A549 (cell line): Measurements from ENCODE around the gene C11orf71. TPM values are rescaled to one million over a fixed set of nuclear protein-coding genes. Genes with fewer than 3 reads are reported as not detected.

Source experiments
- ATAC-seq, 2 experiments: fragments of 200-7000 bp in 1 of 2; fragments of >200 bp in 1 of 2; cut with Nextera tagmentation in 1 of 2; cut with Tn5 transposase in 1 of 2; 3 replicates each; pipeline versions ENCODE4 v1.8.0 to v1.9.1; 2018 to 2020; ENCODE audit warnings: mild to moderate bottlenecking in 1 of 2, moderate library complexity in 1 of 2
- CTCF ChIA-PET: fragments of 300-600 bp; sonication (Branson Sonifier 250); formaldehyde crosslinking; extraction: SDS; loops from one replicate; lab custom pipeline; 2021; ENCODE audit warnings: antibody characterized with exemption, inconsistent platforms; lab: Yijun Ruan, JAX
- POLR2A ChIA-PET: fragments of 350-600 bp; formaldehyde crosslinking; extraction: SDS; loops from one replicate; lab custom pipeline; 2021; ENCODE audit warnings: antibody characterized with exemption, inconsistent platforms; lab: Yijun Ruan, JAX
- DNase-seq, 2 experiments: peaks; one replicate each; pipeline versions ENCODE4 v3.0.0 to v3.0.0-alpha.2; 2011 to 2016; ENCODE audit warnings: low read depth in 1 of 2, low spot score in 1 of 2
- FAIRE-seq: peaks from 2 replicates; lab custom pipeline; 2011; peaks lifted over from hg19 to GRCh38; lab: Jason Lieb, UNC
- H3K27ac ChIP-seq, 2 experiments: fragments of >200 bp; sonication (Bioruptor Twin); formaldehyde crosslinking; 3 replicates each; pipeline ENCODE4 v1.5.1; 2016 to 2017
- H3K4me1 ChIP-seq: fragments of >200 bp; sonication (Bioruptor Twin); formaldehyde crosslinking; 3 replicates; pipeline ENCODE4 v1.6.1; 2016
- H3K4me2 ChIP-seq: fragments of >200 bp; sonication (Bioruptor Twin); formaldehyde crosslinking; 3 replicates; pipeline ENCODE4 v1.6.1; 2016
- H3K4me3 ChIP-seq: fragments of >200 bp; sonication (Bioruptor Twin); formaldehyde crosslinking; 3 replicates; pipeline ENCODE4 v1.5.1; 2016
- H3K9me3 ChIP-seq: fragments of >200 bp; sonication (Bioruptor Twin); formaldehyde crosslinking; 3 replicates; pipeline ENCODE4 v1.6.1; 2016
- ATOH8 ChIP-seq: fragments of 250-450 bp; sonication (Bioruptor Pico); IDR thresholded peaks from 2 replicates; pipeline ENCODE4 v1.5.0; 2020; ENCODE audit warnings: low read depth, mild to moderate bottlenecking, moderate library complexity
- CBX2 ChIP-seq: fragments of 200-600 bp; sonication (generic); IDR thresholded peaks from 2 replicates; pipeline ENCODE4 v1.6.1; 2016; ENCODE audit warnings: low read depth, mild to moderate bottlenecking, borderline replicate concordance
- EHF ChIP-seq: fragments of 250-450 bp; sonication (Bioruptor Pico); IDR thresholded peaks from 2 replicates; pipeline ENCODE4 v1.5.0; 2020; ENCODE audit warnings: mild to moderate bottlenecking
- ELK1 ChIP-seq: fragments of 150-350 bp; IDR thresholded peaks from 2 replicates; pipeline ENCODE4 v1.6.1; 2014; ENCODE audit warnings: low read depth, mild to moderate bottlenecking, low read length
- EP300 ChIP-seq, 2 experiments: fragments of >200 bp; sonication (Bioruptor Twin); formaldehyde crosslinking; IDR thresholded peaks; 2 replicates in 1 of 2; 3 replicates in 1 of 2; pipeline ENCODE4 v1.6.1; 2016 to 2017
- ESRRA ChIP-seq: fragments of 150-350 bp; IDR thresholded peaks from 2 replicates; pipeline ENCODE4 v1.6.1; 2014; ENCODE audit warnings: mild to moderate bottlenecking, low read length, borderline replicate concordance
- FOSB ChIP-seq: fragments of 250-450 bp; sonication (Bioruptor Pico); IDR thresholded peaks from 2 replicates; pipeline ENCODE4 v1.5.0; 2020; ENCODE audit warnings: mild to moderate bottlenecking, moderate library complexity
- FOSL2 ChIP-seq, 2 experiments: fragments of 450-650 bp in 1 of 2; fragments of >200 bp in 1 of 2; sonication (Bioruptor Twin) in 1 of 2; formaldehyde crosslinking; IDR thresholded peaks; 2 replicates each; pipeline versions ENCODE4 v1.5.0 to v1.6.1; 2016 to 2020; ENCODE audit warnings: mild to moderate bottlenecking in 1 of 2, moderate library complexity in 1 of 2
- HEYL ChIP-seq: fragments of 250-450 bp; sonication (Bioruptor Pico); IDR thresholded peaks from 2 replicates; pipeline ENCODE4 v1.8.0; 2021; ENCODE audit warnings: mild to moderate bottlenecking, moderate library complexity
- HMGXB4 ChIP-seq: fragments of 250-450 bp; sonication (Bioruptor Pico); IDR thresholded peaks from 2 replicates; pipeline ENCODE4 v1.5.0; 2021; ENCODE audit warnings: mild to moderate bottlenecking, moderate library complexity, borderline replicate concordance
- HOXB13 ChIP-seq: fragments of 250-450 bp; sonication (Bioruptor Pico); IDR thresholded peaks from 2 replicates; pipeline ENCODE4 v1.5.0; 2020; ENCODE audit warnings: low read depth, mild to moderate bottlenecking, moderate library complexity
- HOXB5 ChIP-seq: fragments of 250-450 bp; sonication (Bioruptor Pico); IDR thresholded peaks from 2 replicates; pipeline ENCODE4 v1.5.0; 2020; ENCODE audit warnings: mild to moderate bottlenecking, moderate library complexity
- JUNB ChIP-seq: fragments of >200 bp; sonication (Bioruptor Twin); formaldehyde crosslinking; IDR thresholded peaks from 2 replicates; pipeline ENCODE4 v1.6.1; 2016
- KDM5A ChIP-seq: fragments of 200-600 bp; sonication (generic); IDR thresholded peaks from 2 replicates; pipeline ENCODE4 v1.6.1; 2016; ENCODE audit warnings: antibody characterized with exemption, mild to moderate bottlenecking
- NFE2L2 ChIP-seq: fragments of 150-350 bp; conservative IDR thresholded peaks from 2 replicates; pipeline ENCODE4 v1.6.1; 2014; ENCODE audit warnings: low read length
- PBX3 ChIP-seq: IDR thresholded peaks from 2 replicates; pipeline ENCODE4 v1.6.1; 2012
- RAD21 ChIP-seq, 2 experiments: fragments of >200 bp in 1 of 2; sonication (Bioruptor Twin) in 1 of 2; formaldehyde crosslinking in 1 of 2; IDR thresholded peaks in 1 of 2; conservative IDR thresholded peaks in 1 of 2; 2 replicates in 1 of 2; 3 replicates in 1 of 2; pipeline ENCODE4 v1.6.1; 2012 to 2018; ENCODE audit warnings: inconsistent platforms in 1 of 2
- RNF2 ChIP-seq: fragments of 200-600 bp; sonication (generic); IDR thresholded peaks from 2 replicates; pipeline ENCODE4 v1.6.1; 2016; ENCODE audit warnings: low read depth, mild to moderate bottlenecking, antibody characterized with exemption, moderate library complexity, borderline replicate concordance
- TP53 ChIP-seq: fragments of 250-450 bp; sonication (Bioruptor Pico); IDR thresholded peaks from 2 replicates; pipeline ENCODE4 v1.5.0; 2021; ENCODE audit warnings: mild to moderate bottlenecking, moderate library complexity
- USF2 ChIP-seq: fragments of 450-650 bp; IDR thresholded peaks from 2 replicates; pipeline ENCODE4 v1.6.1; 2014; ENCODE audit warnings: antibody characterized with exemption
- ZFP36 ChIP-seq: fragments of 450-650 bp; IDR thresholded peaks from 2 replicates; pipeline ENCODE4 v1.6.1; 2014; ENCODE audit warnings: borderline replicate concordance; ENCODE audit not compliant: partially characterized antibody
- ZNF302 ChIP-seq: fragments of 250-450 bp; sonication (Bioruptor Pico); IDR thresholded peaks from 2 replicates; pipeline ENCODE4 v1.9.0; 2021; ENCODE audit warnings: inconsistent platforms, mild to moderate bottlenecking, moderate library complexity
- WGBS: methylation state at CpG from one replicate; pipeline ENCODE4 v1.1.6; 2017; ENCODE audit errors: missing lambda C conversion rate; 5-methylcytosine and 5-hydroxymethylcytosine counted together
- polyA plus RNA-seq, 4 experiments: library from polyadenylated mRNA; depleted of rRNA in 3 of 4; stranded (reverse); fragments of >200 nt; fragmentation: RNase III in 1 of 4; extraction: RNeasy Plus Mini Kit Qiagen cat#74134 plus additional on column Dnase treatment in 1 of 4; gene quantifications; 2 replicates in 3 of 4; 3 replicates in 1 of 4; pipeline ENCODE4 v1.2.3, GENCODE V29; 2011 to 2017

The C11orf71 gene
- polyA plus RNA-seq, 2 of the 4 experiments (the other 2 are of a cell fraction), result 6.0 to 9.3 TPM

GRCh38 chr11:114386545-114386944, 13.8 kb downstream of the C11orf71 start:
- ChIA-PET POLR2A (no interaction called here), CTCF (interaction anchor here (1.1 kb wide), 1 partner anchor 8 kb away, joined by 4 read pairs; no protein-coding TSS in a partner anchor)
- Histone ChIP-seq H3K4me2 (no peak overlapping the region), H3K4me3 (no peak overlapping the region), H3K4me1 (no peaks in the 10 kb centered on the region), H3K27ac (no peak overlapping the region), H3K9me3 (no peaks in the 10 kb centered on the region)
- ATAC-seq, result no peak
- no peak for DNase-seq
- 90% methylated on average over 1 of the region's 1 CpG for WGBS
- no peak for TF ChIP-seq HOXB5
- TF ChIP-seq RNF2, result no peak
- no peak for TF ChIP-seq FOSL2 (IDR thresholded peaks at IDR 0.05)
- no peak for TF ChIP-seq FOSL2 (CRISPR knock-in tag; IDR thresholded peaks at IDR 0.05)
- TF ChIP-seq HOXB13 (CRISPR knock-in tag), result no peak
- TF ChIP-seq HEYL (CRISPR knock-in tag), result no peak
- no peak for TF ChIP-seq ESRRA
- TF ChIP-seq ATOH8 (CRISPR knock-in tag), result no peak
- TF ChIP-seq NFE2L2, result no peak
- TF ChIP-seq HMGXB4, result no peak
- TF ChIP-seq USF2, result no peak
- no peak for TF ChIP-seq CBX2
- no peak for FAIRE-seq

- WGBS, result 75% methylated on average over 2 of the region's 2 CpGs
- TF ChIP-seq ZFP36, result no peak
- no peak for TF ChIP-seq PBX3
- TF ChIP-seq CBX2, result no peak
- no peak for TF ChIP-seq ZNF302 (CRISPR knock-in tag)
- TF ChIP-seq EP300 (IDR thresholded peaks at IDR 0.05), result no peak
- TF ChIP-seq JUNB, result no peak
- no peak for TF ChIP-seq TP53 (CRISPR knock-in tag)
- no peak for TF ChIP-seq EHF
- TF ChIP-seq NFE2L2, result no peak
- no peak for TF ChIP-seq ELK1
- TF ChIP-seq RAD21 (conservative IDR thresholded peaks at IDR 0.05 in 1 of 2, IDR thresholded peaks at IDR 0.05 in 1 of 2), result no peak
- TF ChIP-seq FOSB (CRISPR knock-in tag), result no peak
- TF ChIP-seq ATOH8 (CRISPR knock-in tag), result no peak
- TF ChIP-seq KDM5A, result no peak
- TF ChIP-seq HOXB13 (CRISPR knock-in tag), result no peak
- TF ChIP-seq, all 56 proteins: peak for 0
- ATAC-seq (no peak), DNase-seq (no peak), FAIRE-seq (no peak)
- Histone ChIP-seq H3K9me3 (no peaks in the 10 kb centered on the region), H3K4me2 (no peak overlapping the region), H3K4me1 (no peaks in the 10 kb centered on the region), H3K4me3 (no peak overlapping the region), H3K27ac (no peak overlapping the region)
- ChIA-PET CTCF (no interaction called here), POLR2A (no interaction called here)
Measured at GRCh38 chr11:114386131-114386530, 14.2 kb downstream of the C11orf71 start.
